NCI-H2196 (cell line): Measurements from ENCODE around the gene RAB5A.
"Not testable (repeated sequence)": the region's sequence is repeated elsewhere in the genome, so short reads cannot be mapped to it uniquely, and the experiment has no call there.

Source experiments
- DNase-seq: peaks from one replicate; lab custom pipeline; 2025; ENCODE audit not compliant: unreplicated experiment; lab: John Stamatoyannopoulos, UW

The RAB5A gene, protein sequence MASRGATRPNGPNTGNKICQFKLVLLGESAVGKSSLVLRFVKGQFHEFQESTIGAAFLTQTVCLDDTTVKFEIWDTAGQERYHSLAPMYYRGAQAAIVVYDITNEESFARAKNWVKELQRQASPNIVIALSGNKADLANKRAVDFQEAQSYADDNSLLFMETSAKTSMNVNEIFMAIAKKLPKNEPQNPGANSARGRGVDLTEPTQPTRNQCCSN

DNA sequence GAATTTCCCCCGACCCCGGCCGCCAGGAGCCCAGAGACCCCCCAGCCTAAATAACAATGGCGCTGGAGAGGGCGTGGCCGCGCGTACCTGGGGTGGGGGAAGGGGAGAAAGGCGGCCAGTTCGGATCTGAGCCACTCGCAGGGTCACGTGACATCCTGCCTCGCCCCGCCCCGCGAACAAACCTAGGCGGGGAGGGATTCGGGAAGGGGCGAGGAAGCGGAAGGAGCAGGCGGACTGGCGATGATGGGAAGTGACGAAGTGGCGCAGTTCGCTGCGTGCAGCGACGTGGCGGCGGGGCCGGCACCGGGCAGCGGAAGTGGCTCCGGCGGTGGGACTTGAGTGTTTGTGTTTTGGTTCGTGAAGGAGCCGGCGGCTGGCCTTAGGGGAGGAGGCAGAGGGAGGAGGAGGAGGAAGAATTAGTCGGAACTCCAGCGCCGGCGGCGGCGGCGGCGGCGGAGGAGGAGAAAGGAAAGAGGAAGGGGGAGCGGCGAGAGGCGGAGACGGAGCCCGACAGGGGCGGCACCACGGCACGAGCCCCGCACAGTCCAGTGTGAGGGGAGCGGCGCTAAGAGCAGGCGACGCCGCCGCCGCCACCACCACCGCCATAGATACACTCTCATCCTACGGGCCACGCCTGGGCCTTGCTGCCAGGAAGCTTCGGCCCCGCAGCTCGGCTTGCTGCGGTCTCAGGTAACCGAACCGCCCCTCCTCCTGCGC, at the start of gene RAB5A:
TSS of gene RAB5A (plus strand) at position 266 of the 717 bp plus-strand sequence. CDS start 3,802 bp downstream, outside the sequence.
- peak; percentile 87 for DNase-seq

DNA sequence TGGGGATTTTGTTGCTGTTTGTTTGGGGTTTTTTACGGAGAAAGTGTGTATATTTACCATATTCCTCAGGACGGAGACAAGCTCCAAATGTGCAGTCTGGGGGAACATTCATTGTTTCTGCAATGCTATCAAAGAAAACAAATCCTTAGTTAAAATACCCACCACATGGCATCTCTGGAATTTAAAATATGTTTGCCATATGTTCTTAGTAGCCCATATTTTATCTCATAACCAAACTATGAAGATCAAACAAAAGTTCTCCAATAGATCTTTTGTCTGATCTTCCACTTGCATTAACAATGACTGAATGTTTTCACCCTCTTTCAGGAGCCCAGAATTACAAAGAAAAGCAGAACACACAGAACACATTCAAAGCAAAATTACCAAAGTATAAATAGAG, 48.2 kb upstream of the RAB5A start:
- DNase-seq, result no peak

DNA sequence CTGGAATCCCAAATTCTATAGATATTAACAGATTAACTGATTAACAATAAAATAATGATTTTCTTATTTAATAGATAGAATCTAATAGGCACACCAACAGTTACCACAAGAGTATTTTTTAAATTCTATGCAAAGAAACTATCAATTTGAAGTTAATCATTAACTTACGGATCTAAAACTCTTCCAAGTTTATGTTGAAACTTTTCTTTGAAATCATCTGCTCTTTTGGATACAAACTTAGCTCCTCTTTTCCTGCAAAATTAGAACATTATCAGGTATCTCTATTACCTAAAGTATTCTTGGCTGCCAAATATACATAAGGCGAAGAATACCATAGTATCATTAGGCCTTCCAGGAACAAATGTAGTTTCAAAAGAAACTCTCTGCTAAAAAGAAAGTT, 47.6 kb upstream of the RAB5A start:
- DNase-seq, result no peak

DNA sequence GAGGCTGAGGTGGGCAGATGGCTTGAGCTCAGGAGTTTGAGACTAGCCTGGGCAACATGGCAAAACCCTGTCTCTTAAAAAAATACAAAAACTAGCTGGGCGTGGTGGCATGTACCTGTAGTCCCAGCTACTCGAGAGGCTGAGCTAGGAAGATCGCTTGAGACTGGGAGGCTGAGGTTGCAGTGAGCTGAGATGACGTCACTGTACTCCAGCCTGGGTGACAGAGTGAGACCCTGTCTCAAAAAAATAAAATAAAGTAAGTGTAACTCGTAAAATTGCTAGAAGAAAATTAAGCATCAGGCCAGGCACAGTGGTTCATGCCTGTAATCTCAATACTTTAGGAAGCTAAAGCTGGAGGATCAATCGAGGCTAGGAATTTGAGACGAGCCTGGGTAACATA, 47.1 kb upstream of the RAB5A start:
- DNase-seq, result not testable (repeated sequence)

DNA sequence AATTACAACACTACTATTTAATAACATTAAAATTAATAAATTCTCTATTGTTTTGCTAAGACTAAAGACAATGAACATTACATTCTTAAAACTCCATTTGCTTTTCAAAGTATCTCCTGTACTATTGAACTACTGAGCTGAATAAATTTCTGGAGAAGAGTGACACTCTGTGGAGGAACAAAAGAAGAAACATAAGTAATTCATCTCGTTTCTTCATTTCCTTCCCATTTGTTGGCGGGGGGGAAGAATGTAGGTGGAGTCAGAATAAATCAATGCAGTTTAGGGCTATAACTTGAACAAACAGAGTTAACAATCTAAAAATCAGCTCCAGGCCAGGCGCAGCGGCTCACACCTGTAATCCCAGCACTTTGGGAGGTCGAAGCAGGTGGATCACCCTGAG, 45.6 kb upstream of the RAB5A start:
- DNase-seq, result no peak

DNA sequence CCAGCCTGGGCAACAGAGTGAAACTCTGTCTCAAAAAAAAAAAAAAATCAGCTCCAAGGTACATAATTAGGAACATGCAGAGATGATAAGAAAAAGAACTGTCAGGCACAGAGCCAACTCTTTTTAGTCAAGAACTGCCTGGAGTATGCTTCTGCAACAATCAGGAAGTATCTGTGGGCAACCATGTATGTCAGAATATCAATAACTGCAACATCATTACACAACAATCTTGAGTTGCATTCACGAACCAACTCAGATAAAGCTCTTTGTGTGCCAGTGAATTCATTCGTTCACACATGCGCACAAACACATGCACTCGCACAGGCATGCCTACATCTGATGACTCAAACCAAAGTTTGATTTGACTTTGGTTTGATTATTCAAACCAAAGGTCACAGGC, 45.0 kb upstream of the RAB5A start:
- no peak for DNase-seq

DNA sequence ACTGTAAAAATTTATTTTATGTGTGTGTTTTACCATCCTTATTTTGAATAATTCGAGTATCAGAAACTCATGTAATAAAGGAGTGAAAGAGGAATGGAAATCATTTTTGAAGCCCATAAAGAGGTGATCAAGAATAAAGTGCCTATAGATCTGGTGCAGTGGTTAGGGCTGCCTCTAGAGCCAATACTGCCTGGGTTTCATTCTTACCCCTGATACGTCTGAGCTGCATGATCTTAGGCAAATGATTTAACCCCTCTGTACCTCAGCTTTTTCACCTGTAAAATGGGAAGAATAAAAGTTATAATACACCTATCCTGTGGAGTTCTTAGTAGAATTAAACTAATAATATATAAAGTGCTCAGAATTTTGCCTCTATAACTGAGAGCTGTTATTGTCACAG, 43.2 kb upstream of the RAB5A start:
- DNase-seq, result no peak

DNA sequence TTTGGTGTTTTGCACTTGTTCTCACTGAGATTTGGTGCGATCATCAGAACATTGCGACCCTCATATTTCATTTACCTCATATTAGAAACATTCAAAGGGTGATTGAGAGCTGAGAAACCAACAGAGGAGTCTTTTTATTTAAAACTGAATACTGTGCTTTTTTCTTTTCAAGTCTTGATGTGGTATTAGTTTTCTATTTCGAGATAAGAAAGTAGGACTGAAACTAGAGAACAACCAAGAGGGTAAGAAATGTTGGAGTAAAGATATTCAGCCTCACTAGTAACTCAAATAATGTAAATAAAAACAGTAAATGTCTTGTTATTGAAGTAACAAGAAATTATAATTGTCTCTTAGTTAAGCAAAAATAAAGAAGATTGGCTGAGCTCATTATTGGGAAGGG, 39.4 kb upstream of the RAB5A start:
- no peak for DNase-seq

DNA sequence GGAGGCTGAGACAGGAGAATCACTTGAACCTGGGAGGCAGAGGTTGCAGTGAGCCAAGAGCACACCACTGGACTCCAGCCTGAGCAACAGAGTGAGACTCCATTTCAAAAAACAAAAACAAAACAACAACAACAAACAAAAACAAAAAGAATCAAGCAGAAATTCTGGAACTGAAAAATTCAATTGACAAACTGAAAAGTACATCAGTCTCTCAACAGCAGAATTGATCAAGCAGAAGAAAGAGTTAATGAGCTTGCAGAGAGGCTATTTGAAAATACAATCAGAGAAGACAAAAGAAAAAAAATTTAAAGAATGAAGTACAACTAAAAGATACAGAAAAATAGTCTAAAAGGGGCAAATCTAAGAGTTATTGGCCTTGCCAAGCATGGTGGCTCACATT, 35.4 kb upstream of the RAB5A start:
- DNase-seq, result no peak

DNA sequence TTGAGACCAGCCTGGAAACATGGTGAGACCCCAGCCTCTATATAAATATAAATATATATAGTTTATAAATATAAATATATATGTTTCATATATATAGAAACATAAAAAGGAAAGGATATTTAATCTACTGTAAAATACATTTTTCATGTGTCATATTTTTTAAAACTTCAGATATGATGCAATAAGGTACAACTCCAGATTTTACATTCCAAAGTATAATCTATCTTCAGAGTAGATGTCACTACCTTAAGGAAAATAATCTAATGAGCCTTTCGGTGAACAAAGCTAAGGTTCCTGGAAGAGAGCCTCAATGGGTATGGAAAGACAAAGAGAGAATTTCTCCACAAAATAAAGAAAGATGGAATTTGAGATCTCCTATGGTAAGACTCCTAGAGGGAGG, 29.7 kb upstream of the RAB5A start:
- no peak for DNase-seq

DNA sequence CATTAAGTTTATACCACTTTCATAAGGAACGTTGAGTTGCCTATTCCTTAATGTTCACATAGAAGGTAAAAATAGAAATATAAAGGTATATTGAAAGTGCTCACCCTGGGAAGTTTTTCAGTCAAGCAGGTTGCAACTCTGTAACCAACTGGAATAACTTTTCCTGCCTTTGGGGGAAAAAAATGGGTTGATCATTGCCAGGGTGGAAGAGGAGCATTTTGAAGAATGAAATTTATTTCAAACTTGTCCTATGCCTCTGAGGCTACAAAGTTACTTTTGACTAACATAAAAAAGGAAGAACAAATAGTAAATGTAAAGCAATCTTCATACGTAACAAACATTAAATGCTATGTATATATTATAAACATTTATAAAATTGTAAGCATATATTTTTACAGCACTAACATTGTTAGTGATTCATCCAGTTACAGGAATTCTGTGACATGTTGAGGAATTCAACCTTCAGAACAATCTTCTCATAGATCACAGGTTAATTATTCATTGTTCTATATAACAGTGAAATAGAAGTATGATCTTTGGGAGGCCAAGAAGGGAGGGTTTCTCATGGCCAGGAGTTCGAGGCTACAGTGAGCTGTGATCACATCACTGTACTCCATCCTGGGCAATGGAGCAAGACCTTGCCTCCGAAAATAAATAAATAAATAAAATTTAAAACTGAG, 26.4 kb upstream of the RAB5A start:
- no peak for DNase-seq

DNA sequence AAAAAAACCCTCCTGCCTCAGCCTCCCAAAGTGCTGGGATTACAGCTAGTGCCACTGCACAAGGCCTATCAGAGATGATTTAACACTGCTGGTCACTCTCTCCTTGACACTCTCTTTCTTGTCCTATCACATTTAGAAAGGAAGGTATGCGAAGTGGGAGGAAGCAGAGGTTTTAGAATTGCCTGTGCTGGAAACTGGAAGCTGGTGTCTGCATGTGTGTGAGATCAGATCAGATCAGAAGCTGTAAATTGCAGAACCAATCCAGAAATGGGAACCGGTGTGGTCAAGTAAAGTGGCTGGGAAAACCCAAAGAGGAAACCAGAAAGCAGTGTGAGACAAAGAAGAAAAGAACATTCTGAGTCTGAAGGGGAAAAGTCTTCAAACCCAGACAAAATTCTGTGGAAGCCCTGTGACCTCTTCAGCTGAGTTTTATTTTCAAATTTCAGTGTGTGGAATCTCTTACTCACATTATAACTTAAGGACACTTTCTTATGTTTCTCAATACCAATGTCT, 15.7 kb upstream of the RAB5A start:
- DNase-seq, result no peak

DNA sequence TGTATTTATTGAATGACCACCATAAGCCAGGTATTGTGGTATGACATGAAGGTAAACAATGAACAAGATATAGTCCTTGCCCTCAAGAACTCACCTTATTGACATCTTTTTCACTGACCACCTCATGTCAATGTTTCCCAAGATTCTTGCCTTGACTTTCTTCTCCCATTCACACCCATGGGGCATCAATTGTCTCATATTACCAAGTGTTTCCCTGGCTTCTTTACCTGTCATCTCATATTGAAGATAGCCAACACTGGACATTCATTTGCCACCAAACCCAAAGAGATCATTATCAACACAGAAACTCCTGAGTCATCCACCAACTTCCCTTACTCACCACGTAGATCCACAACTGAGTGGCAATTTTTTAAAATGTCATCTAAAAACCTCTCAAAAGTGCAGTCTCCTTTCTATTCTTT, 15.1 kb upstream of the RAB5A start:
- no peak for DNase-seq

DNA sequence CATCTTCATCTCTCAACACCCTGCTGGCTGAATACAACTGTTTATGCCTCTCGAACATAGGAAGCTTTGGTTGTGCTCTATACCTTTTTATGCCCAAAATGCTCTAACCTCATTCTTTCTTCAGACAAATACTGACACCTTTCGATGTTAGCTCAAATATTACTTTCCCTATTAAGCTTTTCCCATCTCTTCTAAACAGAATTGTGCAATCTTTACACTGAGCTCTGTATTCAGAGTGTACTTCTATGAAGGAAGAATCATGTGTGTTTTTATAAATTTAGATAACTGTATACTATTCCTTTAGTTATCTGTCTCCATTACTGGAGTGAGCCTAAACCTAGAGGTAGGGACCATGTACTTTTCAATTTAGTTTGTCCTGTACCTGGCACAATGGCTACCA, 14.5 kb upstream of the RAB5A start:
- DNase-seq, result no peak

DNA sequence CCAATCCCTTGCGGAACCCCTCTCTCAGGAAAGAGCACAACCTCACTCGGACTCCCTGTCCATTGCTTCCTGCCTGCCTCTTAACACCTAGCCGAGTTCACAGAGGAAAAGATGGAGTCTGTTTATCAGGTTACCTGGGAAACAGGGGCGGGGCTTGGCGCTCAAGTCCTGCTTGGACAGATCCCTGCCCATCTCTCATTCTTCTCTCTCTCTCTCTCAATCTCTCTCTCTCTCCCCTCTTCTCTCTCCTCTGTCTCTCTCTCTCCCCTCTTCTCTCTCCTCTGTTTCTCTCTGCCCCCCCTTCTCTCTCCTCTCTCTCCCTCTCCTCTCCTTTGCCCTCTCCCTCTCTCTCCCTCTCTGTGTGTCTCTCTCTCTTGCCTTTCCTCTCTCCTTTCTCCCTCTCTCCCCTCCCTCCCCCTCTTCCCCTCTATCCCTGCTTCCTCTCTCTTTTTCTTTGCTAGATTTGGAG, 12.8 kb upstream of the RAB5A start, which contains the start of gene EFHB:
TSS of gene EFHB (minus strand) at position 120 of the 469 bp plus-strand sequence. CDS start 199 bp downstream, outside the sequence.
- DNase-seq, result peak; percentile 32

DNA sequence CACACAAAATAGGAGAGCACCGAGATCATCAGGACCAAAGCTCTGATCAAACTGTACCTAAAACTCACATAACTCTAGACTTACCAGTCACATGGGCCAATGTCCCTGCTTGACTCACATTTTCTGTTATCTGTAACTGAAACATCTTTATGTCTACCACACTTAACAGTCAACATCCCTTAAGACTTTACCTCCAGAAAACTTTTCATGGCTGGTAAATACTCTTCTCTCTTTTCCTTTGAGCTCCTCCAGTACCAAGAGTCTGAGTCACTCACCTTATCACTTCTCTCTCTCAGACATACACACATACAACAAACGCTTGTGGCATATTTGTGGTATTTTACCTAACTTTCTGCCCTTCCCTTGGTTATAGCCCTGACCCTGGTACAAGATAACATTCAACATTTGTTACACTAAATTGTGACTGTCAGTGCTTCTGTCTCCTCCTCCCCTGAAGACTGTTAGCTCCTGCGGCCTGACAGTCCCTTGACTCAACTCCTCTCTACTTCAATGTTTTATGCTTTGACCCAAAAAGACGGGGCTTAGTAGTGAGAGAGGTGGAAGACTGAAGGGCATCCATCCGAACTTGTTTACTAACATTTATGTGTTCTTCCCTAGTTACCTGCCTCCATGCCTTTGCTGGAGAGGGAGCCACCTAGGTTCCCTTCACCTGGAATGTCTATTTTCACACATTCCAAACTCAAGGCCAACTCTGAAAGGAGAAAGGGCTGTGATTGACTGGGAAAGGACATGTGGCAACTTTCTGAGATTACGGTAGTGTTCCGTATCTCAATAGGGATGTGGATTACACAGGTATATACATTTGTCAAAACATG, 9.2 kb upstream of the RAB5A start:
- DNase-seq, result no peak

DNA sequence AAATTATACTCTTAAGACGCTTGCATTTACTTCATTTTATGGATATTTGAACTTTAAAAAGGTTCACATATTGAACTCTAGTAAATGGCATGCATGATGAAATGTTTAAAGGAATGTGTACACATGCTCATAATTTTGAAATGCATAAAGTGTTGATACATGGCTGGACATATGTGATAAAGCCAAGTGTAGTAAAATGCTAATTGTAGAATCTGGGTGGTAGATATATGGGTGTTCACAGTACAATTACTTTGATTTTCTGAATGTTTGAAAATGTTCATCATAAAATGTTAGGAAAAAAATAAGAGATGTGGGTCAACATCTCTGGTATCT, 8.6 kb upstream of the RAB5A start:
- no peak for DNase-seq

DNA sequence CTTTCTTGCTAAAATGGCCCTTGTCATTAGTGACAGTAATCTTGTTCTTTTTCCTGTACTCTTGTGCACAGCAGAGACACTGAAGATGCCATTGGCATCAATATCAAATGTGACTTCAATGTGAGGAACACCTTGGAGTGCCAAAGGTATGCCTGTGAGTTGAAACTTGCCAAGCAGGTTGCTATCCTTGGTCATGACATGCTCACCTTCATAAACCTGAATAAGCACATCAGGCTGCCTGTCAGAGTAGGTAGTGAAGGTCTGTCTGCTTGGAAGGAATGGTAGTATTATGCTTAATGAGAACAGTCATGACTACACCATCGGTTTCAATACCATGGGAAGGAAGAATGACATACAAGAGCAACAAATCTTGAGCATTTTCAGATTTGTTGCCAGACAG, 6.3 kb upstream of the RAB5A start:
- DNase-seq, result no peak

DNA sequence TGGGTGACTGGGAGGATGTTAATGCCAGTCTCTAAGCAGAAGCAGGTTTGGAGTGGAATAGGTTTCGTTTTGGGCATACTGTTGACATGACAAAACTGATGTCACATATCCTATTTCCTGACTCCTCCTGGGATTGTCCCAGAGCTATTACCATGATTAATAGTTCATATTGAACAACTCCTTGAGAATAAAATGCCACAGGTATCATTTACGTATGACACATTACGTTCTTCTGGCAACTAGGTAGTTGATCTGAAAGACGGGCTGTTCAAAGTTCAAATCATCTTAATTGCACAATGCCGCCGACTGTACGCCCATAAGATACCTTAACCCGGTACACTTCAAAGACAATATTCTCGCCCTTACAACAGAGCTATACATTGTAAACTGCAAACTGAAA, 1.4 kb upstream of the RAB5A start:
- DNase-seq, result no peak

DNA sequence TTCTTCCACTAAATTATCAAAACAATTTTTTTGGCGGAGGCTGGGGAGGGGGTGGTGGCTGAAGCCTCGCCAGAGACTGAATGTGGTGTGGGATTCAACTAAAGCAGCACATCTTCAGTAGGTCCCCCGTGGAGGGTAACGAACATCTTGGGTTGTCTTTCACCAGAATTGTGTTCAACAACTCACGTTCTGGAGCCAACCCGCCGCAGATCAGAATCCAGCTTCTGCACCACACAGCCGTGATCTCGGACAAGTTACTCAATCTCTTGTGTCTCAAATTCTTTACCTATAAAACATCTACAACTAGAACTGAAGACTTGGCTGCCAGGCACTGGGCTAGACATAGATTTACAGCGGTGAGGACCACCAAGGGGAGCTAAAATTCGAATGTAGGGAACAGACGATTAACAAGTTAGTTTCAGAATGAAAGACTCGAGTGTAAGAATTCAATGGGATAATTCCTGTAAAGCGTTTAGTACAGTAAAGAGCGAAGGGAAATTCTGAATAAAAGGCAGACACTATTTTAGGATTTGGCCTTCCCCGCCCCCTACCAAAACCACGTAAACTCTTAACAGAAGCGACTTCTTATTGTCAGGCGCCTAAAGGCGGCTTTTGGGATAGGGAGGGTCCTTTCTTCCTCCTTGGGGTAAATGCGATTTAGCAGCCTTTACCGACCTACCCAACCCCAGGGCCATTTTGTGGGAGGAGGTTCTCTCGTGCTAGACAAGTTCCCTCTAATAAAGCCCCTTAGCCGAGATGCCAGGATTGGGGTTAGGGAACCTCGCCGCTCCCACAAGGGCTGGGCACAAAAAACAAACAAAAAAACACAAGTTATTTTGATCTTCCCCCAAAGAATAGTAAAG, 697 bp upstream of the RAB5A start:
- no peak for DNase-seq
